ENCODE results near the gene DENND5B.

DNA sequence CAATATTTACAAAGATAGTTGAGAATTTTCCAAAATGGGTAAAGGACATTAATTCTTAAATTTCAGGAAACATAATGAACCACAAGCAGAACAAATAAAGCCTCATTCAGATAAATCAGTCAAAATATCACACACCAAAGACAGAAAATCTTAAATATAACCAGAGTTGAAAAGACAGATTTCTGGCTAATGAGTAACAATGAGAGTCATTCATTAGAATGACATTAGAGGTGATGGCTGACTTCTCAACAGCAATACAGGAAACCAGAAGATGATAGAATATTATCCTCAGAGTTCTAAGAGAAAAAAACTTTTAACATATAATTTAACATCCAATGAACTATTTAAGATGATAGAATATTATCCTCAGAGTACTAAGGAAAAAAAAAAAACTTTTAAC, 124.2 kb downstream of the DENND5B start:
- TF ChIP-seq, protein P1, sequence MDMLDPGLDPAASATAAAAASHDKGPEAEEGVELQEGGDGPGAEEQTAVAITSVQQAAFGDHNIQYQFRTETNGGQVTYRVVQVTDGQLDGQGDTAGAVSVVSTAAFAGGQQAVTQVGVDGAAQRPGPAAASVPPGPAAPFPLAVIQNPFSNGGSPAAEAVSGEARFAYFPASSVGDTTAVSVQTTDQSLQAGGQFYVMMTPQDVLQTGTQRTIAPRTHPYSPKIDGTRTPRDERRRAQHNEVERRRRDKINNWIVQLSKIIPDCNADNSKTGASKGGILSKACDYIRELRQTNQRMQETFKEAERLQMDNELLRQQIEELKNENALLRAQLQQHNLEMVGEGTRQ (IDR thresholded peaks at IDR 0.05; ENCODE audit: low read depth, low read length): no peak
- no peak for TF ChIP-seq RCOR1 (IDR thresholded peaks at IDR 0.05; ENCODE audit: insufficient replicate concordance, low read length)
- TF ChIP-seq, protein P2, sequence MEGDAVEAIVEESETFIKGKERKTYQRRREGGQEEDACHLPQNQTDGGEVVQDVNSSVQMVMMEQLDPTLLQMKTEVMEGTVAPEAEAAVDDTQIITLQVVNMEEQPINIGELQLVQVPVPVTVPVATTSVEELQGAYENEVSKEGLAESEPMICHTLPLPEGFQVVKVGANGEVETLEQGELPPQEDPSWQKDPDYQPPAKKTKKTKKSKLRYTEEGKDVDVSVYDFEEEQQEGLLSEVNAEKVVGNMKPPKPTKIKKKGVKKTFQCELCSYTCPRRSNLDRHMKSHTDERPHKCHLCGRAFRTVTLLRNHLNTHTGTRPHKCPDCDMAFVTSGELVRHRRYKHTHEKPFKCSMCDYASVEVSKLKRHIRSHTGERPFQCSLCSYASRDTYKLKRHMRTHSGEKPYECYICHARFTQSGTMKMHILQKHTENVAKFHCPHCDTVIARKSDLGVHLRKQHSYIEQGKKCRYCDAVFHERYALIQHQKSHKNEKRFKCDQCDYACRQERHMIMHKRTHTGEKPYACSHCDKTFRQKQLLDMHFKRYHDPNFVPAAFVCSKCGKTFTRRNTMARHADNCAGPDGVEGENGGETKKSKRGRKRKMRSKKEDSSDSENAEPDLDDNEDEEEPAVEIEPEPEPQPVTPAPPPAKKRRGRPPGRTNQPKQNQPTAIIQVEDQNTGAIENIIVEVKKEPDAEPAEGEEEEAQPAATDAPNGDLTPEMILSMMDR (conservative IDR thresholded peaks at IDR 0.05; ENCODE audit: low read depth, low read length): no peak
- no peak for TF ChIP-seq MAFK (IDR thresholded peaks at IDR 0.05; ENCODE audit: low read depth, low read length)
- no peak for TF ChIP-seq POLR2A (IDR thresholded peaks at IDR 0.05; ENCODE audit: low read depth, low read length)
- no peak for TF ChIP-seq MAZ (IDR thresholded peaks at IDR 0.05; ENCODE audit: borderline replicate concordance, low read depth, low read length)
- TF ChIP-seq, protein P3, sequence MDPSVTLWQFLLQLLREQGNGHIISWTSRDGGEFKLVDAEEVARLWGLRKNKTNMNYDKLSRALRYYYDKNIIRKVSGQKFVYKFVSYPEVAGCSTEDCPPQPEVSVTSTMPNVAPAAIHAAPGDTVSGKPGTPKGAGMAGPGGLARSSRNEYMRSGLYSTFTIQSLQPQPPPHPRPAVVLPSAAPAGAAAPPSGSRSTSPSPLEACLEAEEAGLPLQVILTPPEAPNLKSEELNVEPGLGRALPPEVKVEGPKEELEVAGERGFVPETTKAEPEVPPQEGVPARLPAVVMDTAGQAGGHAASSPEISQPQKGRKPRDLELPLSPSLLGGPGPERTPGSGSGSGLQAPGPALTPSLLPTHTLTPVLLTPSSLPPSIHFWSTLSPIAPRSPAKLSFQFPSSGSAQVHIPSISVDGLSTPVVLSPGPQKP (IDR thresholded peaks at IDR 0.05; ENCODE audit: borderline replicate concordance, low read depth, low read length): no peak
- TF ChIP-seq SMC3 (IDR thresholded peaks at IDR 0.05; ENCODE audit: low read depth, low read length): no peak
- TF ChIP-seq RAD21 (IDR thresholded peaks at IDR 0.05; ENCODE audit: low read length): no peak
- TF ChIP-seq CHD1 (IDR thresholded peaks at IDR 0.05; ENCODE audit: low read depth, low read length): no peak
- TF ChIP-seq RFX5 (IDR thresholded peaks at IDR 0.05; ENCODE audit: low read depth, low read length): no peak

All from IMR-90 (cell line).